Fibroblast of skin of abdomen (primary cell): ENCODE measurements around the gene RNU5B-1.

ENCODE experiments used
- DNase-seq: peaks from one replicate; pipeline ENCODE4 v3.0.0-alpha.2; 2013

Gene RNU5B-1

GRCh38 chr15:65289261-65289854, 15.1 kb upstream of the RNU5B-1 start:
- DNase-seq: no peak

DNA sequence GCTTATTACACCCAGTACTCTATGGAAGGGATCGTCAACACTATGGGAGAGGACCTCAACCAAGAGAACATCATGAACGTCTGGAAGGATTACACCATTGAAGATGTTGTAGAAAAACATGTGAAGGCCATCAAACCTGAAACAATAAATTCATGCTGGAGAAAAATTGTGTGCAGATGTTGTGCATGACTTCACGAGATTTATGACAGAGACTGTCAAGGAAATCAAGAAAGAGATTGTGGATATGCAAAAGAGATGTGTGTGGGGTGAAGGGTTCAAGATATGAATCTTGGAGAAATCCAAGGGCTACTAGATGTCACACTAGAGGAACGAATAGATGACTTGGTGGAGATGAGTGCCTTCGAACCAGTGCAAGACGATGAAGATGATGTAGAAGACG, 14.2 kb upstream of the RNU5B-1 start:
- no peak for DNase-seq

GRCh38 chr15:65292938-65293518, 11.4 kb upstream of the RNU5B-1 start:
- DNase-seq: no peak

- no peak for DNase-seq
Observed at GRCh38 chr15:65298731-65299130, 5.7 kb upstream of the RNU5B-1 start.

DNA sequence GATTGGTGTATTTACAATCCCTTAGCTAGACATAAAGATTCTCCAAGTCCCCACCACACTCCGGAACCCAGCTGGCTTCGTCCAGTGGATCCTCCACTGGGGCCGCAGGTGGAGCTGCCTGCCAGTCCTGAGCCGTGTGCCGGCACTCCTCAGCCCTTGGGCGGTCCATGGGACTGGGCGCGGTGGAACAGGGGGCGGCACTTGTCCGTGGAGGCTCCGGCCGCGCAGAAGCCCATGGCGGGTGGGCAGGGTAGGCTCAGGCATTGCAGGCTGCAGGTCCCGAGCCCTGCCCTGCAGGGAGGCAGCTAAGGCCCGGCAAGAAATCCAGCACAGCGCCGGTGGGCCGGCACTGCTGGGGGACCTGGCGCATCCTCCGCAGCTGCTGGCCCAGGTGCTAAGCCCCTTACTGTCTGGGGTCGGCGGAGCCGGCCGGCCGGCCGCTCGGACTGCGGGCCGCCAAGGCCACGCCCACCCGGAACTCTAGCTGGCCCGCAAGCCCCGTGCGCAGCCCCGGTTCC, 3.5 kb upstream of the RNU5B-1 start:
- DNase-seq: no peak

- DNase-seq: no peak
Observed at GRCh38 chr15:65302061-65302460, 2.4 kb upstream of the RNU5B-1 start.

GRCh38 chr15:65303687-65304380, 643 bp upstream of the RNU5B-1 start:
- DNase-seq: peak; percentile 66

GRCh38 chr15:65305150-65305758, 777 bp downstream of the RNU5B-1 start:
- no peak for DNase-seq

DNA sequence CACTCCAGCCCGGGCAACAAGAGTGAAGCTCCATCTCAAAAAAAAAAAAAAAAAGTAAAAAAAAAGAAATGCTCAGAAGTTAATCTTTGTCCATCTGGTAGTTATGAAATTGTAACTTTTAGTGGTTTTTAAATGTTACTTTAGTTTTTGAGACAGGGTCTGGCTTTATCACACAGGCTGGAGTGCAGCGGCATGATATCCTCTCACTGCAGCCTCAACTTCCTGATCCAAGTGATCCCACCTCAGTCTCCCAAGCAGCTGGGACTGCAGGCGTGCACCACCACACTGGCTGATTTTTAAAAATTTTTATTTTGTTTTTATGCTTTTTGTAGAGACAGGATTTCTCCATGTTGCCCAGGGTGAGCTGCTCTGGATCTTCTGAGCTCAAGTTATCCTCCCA, 1.3 kb downstream of the RNU5B-1 start:
- DNase-seq: no peak

GRCh38 chr15:65306551-65306950, 2.1 kb downstream of the RNU5B-1 start:
- no peak for DNase-seq

- DNase-seq: no peak
Observed at GRCh38 chr15:65307978-65308377, 3.5 kb downstream of the RNU5B-1 start.

- no peak for DNase-seq
Observed at GRCh38 chr15:65309882-65310418, 5.5 kb downstream of the RNU5B-1 start.

GRCh38 chr15:65310431-65311137, 6.1 kb downstream of the RNU5B-1 start:
- DNase-seq: no peak

- DNase-seq: no peak
Observed at GRCh38 chr15:65311760-65312159, 7.3 kb downstream of the RNU5B-1 start.

- DNase-seq: no peak
Observed at GRCh38 chr15:65312400-65312916, 8.0 kb downstream of the RNU5B-1 start.

GRCh38 chr15:65318870-65319356, 14.4 kb downstream of the RNU5B-1 start:
- DNase-seq: peak; percentile 76

GRCh38 chr15:65323071-65323511, 18.6 kb downstream of the RNU5B-1 start:
- DNase-seq: peak; percentile 69

DNA sequence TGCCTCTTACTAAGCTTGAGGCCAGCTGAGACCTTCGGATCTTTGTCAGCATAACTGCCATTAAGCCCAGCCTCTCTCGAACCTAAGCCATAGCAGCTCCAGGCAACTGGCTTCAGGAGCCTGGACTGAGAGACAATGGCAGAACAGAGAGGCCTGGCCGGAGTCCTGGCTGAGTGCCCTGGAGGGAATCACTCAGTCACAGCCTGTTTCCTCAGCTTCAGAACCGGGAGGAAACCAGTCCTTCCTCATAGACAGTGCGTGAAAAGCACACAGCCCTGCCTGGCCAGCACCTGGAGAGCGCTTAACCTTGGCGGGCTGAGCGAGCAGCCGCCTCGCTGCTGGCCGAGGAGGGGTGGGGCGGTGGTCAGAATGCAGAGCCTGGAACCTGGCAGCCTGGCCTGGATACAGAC, 21.6 kb downstream of the RNU5B-1 start:
- no peak for DNase-seq

DNA sequence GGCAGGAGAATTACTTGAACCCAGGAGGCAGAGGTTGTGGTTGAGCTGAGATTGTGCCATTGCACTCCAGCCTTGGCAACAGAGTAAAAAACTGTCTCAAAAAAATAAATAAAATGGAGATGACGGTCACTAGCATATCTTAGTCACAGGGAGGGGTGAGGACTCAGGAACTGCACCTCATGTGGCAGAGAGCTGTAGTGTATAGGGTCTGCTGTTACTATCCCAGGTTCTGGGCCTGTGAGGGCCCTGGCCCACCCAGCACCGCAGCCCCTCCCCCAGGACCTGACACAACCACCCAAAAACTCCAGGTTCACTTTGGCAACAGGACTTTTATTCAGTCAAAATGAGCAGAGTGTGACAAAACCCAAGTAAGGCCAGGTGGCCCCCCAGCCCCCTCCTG, 22.3 kb downstream of the RNU5B-1 start:
- DNase-seq: no peak

DNA sequence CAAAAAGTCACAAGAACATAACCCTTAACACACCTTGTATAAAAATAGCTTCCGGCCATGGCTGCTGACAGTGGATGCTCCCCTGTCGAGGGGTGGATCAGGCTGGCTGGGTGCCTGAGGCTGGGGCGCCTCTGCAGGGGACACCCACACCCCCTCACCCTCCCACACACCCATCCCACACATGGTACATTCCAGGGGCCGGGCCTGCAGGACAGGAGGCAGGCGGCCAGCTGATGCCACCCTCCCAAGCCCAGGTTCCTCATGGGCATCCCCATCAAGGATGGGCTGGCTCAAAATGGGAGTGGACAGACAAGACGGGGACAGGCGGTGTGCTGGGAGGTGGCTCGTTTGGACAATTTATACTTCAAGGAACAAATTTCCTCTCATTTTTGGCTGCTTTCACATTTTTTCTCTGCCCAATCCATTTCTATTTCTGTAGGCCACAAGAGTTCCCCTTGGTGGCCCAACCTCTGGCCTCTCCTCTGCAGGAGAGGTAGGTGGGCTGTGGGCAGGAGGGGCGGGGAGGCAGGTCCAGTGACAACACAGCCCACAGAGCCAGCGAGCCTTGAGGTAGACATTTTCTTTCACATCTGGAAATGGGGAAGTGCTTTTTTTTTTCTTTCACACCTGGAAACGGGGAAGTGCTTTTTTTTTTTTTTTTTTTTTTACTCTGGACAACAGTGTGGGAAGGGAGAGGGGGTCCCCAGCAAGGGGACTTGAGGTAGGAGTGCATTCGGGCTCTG, 23.3 kb downstream of the RNU5B-1 start:
- DNase-seq: no peak
